8988T (cell line): ENCODE data around the gene ZCCHC17.

Experiments
- DNase-seq: peaks from one replicate; pipeline ENCODE4 v3.0.0; 2011

ZCCHC17 gene

GRCh38 chr1:31308036-31308435 lies 11.2 kb downstream of the ZCCHC17 start:
- no peak for DNase-seq

GRCh38 chr1:31310198-31310597 lies 13.4 kb downstream of the ZCCHC17 start:
- DNase-seq = no peak

- no peak for DNase-seq
These were observed 19.1 kb downstream of the ZCCHC17 start for GRCh38 chr1:31315902-31316301.

GRCh38 chr1:31318146-31318545 lies 21.3 kb downstream of the ZCCHC17 start:
- no peak for DNase-seq

GRCh38 chr1:31324093-31324492 lies 27.3 kb downstream of the ZCCHC17 start:
- no peak for DNase-seq

- no peak for DNase-seq
These were observed 28.2 kb downstream of the ZCCHC17 start for GRCh38 chr1:31324992-31325391.

- no peak for DNase-seq
These were observed 29.6 kb downstream of the ZCCHC17 start for GRCh38 chr1:31326461-31326860.

- no peak for DNase-seq
These were observed 30.5 kb downstream of the ZCCHC17 start for GRCh38 chr1:31327381-31327780.

- peak; percentile 8 for DNase-seq
These were observed 38.2 kb downstream of the ZCCHC17 start for GRCh38 chr1:31335007-31335406.

- no peak for DNase-seq
These were observed 40.0 kb downstream of the ZCCHC17 start for GRCh38 chr1:31336687-31337467.

GRCh38 chr1:31344503-31344902 lies 47.7 kb downstream of the ZCCHC17 start:
- DNase-seq = no peak

GRCh38 chr1:31345635-31346034 lies 48.8 kb downstream of the ZCCHC17 start:
- DNase-seq = no peak

- DNase-seq = no peak
These were observed 50.0 kb downstream of the ZCCHC17 start for GRCh38 chr1:31346785-31347184.

GRCh38 chr1:31348449-31348848 lies 51.6 kb downstream of the ZCCHC17 start:
- DNase-seq = no peak

GRCh38 chr1:31354283-31354682 lies 57.5 kb downstream of the ZCCHC17 start:
- DNase-seq = no peak

- no peak for DNase-seq
These were observed 59.6 kb downstream of the ZCCHC17 start for GRCh38 chr1:31356427-31356826.

- DNase-seq = no peak
These were observed 64.8 kb downstream of the ZCCHC17 start for GRCh38 chr1:31361607-31362006.

GRCh38 chr1:31362032-31362431 lies 65.2 kb downstream of the ZCCHC17 start:
- DNase-seq = no peak

- no peak for DNase-seq
These were observed 67.9 kb downstream of the ZCCHC17 start for GRCh38 chr1:31364561-31365250.

GRCh38 chr1:31366796-31367195 lies 70.0 kb downstream of the ZCCHC17 start:
- no peak for DNase-seq

GRCh38 chr1:31368611-31369107 lies 71.8 kb downstream of the ZCCHC17 start:
- DNase-seq = no peak

GRCh38 chr1:31370021-31370420 lies 73.2 kb downstream of the ZCCHC17 start:
- DNase-seq = no peak

- DNase-seq = no peak
These were observed 73.7 kb downstream of the ZCCHC17 start for GRCh38 chr1:31370565-31370964.
